T1000 (cell line): ENCODE results near the gene KLK6.
"Not testable (repeated sequence)": the region's sequence is repeated elsewhere in the genome, so short reads cannot be mapped to it uniquely, and the experiment has no call there.

Source experiments
- DNase-seq: peaks from one replicate; lab custom pipeline; 2025; ENCODE audit warnings: mixed read lengths; lab: John Stamatoyannopoulos, UW

The KLK6 gene

GRCh38 chr19:50992666-50993035, 23.3 kb upstream of the KLK6 start:
- DNase-seq: no peak

DNA sequence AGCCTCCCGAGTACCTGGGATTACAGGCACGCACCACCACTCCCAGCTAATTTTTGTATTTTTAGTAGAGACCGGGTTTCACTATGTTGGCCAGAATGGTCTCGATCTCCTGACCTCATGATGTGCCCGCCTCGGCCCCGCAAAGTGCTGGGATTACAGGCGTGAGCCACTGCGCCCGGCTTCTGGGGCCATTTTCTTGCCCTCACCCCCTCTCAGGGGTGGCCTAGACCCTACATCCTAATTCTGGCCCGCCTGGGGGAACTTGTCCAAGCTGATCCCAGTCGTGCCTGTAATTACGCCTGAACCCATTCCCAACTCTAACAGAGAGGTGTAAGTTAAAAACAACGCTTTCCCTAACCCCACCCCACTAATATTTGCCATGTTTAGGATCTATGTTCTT, 15.0 kb upstream of the KLK6 start:
- DNase-seq: not testable (repeated sequence)

DNA sequence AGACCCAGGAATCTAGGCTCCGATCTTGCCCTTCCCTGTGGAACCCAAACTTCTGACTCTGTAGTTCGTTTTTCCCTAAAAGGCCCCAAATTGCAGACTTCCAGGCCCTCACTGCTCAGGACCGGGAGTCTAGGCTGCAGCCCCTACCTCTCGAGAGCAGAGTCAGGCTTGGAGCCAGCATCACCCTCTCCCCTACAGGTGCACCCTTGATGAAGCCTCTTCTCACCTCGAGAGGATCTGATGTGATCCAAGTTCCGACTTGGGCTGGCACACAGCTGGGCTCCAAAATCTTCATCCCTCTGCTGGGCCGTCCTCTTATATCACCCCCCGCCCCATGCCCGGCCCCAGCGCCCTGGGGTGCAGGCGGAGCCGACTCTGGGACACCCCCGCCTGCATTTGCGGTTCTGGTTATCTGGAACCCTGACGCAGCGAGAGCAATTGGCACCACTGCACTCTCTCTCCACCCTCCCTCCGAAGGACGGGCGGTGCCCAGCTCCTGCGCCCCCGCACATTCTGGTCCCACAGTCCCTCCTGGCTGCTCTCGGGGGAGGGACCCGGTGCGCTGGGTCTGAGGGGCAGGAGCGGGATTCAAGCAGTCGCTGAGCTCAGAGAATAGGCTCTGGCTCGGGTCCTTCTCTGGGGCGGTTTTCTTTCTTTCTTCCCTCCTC, 14.4 kb upstream of the KLK6 start, which contains the start of gene KLK7:
TSS of gene KLK7 (minus strand) at position 293 of the 668 bp plus-strand sequence. CDS start 1,518 bp downstream, outside the sequence.
- DNase-seq: no peak

GRCh38 chr19:50982186-50982585, 12.8 kb upstream of the KLK6 start:
- no peak for DNase-seq

- DNase-seq: no peak
Observed at GRCh38 chr19:50981587-50982146, 12.3 kb upstream of the KLK6 start.

DNA sequence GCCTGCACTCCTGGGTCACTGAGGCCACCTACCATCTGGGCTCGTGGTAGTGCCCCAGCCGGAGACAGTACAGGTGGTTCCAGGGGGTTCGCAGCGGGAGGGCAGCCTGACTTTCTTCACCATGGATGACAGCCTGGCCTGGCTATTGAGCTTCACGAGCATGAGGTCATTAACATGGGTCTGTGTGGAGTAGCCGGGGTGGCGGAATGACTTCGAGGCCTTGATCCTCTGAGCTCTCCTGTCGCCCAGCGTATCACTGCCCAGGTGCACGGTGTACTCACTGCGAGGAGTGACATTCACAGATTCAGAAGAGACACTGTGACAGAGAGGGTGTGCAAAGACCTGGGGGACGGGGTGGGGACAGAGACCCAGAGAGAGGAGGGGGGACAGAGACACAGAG, 10.8 kb upstream of the KLK6 start:
- no peak for DNase-seq

DNA sequence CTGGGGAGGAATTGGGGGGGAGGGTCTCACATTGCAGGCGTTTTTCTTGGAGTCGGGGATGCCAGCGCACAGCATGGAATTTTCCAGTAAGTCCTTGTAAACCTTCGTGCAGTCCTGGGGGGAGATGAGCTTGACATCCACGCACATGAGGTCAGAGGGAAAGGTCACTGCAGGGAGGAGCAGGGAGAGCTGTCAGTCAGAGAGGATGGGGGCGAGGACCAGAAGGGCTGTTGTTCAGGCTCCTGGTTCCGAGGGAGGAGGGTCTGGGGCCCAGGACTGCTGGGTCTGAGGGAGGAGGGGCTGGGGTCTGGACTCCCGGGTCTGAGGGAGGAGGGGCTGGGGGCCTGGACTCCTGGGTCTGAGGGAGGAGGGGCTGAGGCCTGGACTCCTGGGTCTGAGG, 10.4 kb upstream of the KLK6 start:
- DNase-seq: no peak

- no peak for DNase-seq
Observed at GRCh38 chr19:50978772-50979390, 9.5 kb upstream of the KLK6 start.

DNA sequence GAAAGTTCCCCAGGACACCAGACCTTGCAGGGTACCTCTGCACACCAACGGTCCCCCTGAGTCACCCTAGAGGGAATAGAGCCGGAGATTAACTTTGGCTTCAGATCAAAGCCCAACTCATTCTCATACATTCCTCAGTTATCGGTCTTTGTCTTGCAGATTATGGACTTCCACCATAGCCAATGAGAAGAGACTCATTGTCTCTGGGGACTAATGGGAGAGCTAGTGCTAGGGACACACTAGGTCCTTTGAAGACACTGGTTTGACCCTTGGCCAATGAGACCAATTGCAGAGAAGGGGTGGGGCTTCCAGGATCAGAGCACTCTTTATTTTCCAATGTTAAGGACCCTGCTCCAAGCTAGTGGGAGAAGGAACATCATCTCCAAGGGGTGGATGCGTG, 8.2 kb upstream of the KLK6 start:
- DNase-seq: no peak

DNA sequence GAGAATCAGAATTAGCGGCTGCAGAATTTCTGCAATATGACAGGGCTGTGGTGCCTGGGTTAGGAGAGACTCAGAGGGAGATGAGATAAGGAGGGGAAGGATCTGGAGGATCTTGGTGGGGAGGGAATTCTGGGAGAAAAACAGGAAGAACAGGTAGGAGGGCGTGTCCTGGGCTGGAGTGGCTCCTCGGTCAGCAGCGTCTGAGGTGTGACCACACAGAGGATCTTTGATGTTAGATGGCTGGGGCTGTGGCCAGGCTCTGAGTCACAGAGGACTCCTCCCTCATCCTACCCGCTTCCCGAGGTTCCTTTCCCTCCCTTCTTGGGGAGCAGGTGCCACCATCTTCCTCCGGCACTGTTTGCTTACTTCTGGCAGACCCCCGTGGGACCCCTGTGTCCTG, 6.4 kb upstream of the KLK6 start:
- no peak for DNase-seq

DNA sequence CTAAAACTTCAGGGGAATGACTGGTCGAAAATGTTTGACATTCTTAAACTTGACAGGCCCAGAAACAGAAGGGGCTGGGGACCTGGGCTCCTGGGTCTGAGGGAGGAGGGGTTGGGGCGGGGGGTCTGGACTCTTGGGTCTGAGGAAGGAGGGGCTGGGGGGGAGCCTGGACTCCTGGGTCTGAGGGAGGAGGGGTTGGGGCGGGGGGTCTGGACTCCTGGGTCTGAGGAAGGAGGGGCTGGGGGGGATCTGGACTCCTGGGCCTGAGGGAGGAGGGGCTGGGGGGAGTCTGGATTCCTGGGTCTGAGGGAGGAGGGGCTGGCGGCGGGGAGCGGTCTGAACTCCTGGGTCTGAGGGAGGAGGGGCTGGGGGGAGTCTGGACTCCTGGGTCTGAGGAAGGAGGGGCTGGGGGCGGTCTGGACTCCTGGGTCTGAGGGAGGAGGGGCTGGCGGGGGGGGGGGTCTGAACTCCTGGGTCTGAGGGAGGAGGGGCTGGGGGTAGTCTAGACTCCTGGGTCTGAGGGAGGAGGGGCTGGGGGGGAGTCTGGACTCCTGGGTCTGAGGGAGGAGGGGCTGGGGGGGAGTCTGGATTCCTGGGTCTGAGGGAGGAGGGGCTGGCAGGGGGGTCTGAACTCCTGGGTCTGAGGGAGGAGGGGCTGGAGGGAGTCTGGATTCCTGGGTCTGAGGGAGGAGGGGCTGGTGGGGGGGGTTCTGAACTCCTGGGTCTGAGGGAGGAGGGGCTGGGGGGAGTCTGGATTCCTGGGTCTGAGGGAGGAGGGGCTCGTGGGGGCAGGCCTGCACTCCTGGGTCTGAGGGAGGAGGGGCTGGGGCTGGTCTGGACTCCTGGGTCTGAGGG, 5.5 kb upstream of the KLK6 start:
- DNase-seq: no peak

- DNase-seq: no peak
Observed at GRCh38 chr19:50972795-50973376, 3.5 kb upstream of the KLK6 start.

GRCh38 chr19:50969810-50970209, 419 bp upstream of the KLK6 start:
- not testable (repeated sequence) for DNase-seq

DNA sequence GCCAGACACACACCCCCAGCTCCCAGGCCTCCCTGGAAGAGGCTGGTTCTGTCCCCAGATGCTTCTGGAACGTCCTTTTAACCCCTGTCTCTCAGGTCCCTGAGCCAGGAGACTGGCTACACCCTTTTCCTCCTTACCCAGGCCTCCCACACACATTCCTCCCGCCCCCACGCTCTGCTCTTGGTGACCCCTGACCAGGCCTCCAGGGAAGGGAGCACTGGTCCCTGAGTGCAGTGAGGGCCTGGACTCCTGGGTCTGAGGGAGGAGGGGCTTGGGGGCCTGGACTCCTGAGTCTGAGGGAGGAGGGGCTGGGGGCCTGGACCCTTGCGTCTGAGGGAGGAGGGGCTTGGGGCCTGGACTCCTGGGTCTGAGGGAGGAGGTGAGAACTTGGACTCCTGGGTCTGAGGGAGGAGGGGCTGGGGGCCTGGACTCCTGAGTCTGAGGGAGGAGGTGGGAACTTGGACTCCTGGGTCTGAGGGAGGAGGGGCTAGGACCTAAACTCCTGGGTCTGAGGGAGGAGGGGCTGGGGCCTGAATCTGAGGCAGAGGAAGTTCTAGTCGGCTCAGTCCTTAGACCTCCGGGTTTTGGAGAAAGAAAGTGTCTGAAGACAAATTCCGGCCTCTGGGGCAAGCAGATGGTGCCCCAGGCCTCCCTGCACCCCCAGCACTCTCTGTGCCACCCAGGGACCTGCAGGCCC, 527 bp downstream of the KLK6 start:
- no peak for DNase-seq

DNA sequence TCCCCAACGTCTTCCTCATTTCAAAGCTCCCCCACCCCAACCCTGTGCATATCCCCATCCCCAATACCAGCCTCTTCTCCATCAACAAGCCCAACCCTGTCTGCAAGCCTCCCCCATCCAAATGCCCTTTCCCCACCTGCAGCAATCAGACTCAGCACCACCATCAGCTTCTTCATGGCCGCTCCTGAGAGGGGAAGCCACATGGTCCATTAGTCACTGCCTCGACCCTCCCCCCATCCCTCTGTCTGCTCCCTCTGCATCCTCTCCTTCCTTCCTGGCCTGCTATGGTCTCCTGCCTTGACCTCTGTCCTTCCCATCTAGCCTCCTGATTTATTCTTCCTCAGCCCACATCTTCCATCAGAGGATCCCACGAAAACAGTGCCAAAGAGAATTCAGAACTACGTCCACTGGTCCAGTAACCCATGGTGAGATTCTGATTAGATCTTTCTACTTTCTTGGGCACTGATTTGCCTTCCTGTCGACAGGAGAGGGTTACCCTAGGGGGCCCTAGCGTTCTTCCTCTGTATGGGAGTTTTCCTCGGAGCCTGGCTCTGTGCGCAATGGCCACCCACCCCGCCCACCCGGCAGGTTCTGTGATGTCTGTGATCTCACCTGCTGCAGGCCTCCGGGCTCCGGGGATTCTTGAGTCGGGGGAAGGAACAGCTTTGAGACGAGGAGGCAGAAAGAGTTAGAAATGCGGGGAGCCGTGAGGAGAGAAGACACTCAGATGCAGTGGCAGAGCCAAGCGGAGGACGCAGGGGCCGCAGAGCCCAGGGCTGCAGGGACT, 1.3 kb downstream of the KLK6 start:
- DNase-seq: no peak

- DNase-seq: no peak
Observed at GRCh38 chr19:50964266-50964665, 5.1 kb downstream of the KLK6 start.

DNA sequence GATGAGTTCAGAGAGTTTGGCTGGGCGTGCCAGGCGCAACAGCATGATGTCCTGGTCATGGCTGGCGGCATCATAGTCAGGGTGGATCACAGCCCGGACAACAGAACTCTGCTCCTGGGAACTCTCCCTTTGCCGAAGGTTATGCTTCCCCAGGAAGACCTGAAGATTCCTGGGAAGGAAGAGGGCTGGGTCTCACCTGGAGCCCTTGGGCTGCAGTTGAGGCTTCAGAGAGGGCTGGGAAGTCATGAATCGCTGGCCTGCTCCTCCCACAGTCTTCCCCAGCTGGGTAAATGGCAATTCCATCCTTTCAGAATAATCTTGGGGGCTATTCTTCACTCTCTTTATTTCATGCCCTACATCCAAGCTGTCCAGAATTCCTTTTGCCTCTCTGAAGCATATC, 6.0 kb downstream of the KLK6 start:
- DNase-seq: no peak

GRCh38 chr19:50962245-50962644, 7.1 kb downstream of the KLK6 start:
- no peak for DNase-seq

DNA sequence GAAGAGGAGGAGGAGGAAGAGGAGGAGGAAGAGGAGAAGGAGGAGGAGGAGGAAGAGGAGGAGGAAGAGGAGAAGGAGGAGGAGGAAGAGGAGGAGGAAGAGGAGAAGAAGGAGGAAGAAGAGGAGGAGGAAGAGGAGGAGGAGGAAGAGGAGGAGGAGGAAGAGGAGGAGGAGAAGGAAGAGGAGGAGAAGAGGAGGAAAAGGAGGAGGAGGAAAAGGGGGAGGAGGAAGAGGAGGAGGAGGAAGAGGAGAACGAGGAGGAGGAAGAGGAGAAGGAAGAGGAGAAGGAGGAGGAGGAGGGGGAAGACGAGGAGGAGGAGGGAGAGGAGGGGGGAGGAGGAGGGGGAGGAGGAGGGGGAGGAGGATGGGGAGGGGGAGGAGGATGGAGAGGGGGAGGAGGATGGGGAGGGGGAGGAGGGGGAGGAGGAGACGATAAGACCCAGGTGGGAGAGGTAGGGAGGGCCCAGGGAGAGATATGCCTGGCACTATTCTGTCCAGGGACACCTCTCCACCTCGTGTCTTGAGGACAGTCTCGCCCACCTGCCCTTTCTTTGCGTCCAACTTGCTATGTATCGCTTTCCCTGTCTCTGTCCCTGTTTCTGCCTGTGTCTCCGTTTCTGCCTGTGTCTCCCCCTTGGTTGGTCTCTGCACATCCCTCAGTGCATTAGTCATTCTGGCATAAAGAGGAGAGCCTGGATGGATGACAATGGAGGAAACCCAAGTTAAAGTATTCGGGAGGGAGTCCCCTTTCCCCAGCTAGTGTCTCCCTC, 9.5 kb downstream of the KLK6 start:
- no peak for DNase-seq

DNA sequence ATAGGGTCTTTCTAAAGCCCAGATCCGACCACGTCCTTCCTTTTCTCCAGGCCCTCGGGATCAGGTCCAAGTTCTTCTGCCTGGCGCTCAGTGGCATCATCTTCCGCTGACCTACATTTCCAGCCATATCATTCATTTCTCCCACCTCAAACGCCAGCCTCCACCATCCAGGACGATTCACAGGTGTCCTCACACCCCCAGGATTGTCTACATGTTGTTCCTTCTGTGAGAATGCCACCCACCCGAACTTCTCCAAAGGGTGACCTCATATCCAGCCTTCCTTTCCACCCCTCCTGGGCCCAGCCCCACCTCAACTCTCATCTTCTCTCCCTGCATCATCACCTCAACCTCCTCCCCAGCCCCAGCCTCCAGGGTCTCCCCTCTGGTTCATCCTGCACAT, 11.8 kb downstream of the KLK6 start:
- DNase-seq: no peak
